Measurements from ENCODE around the gene ABCG1.

Gene ABCG1

DNA sequence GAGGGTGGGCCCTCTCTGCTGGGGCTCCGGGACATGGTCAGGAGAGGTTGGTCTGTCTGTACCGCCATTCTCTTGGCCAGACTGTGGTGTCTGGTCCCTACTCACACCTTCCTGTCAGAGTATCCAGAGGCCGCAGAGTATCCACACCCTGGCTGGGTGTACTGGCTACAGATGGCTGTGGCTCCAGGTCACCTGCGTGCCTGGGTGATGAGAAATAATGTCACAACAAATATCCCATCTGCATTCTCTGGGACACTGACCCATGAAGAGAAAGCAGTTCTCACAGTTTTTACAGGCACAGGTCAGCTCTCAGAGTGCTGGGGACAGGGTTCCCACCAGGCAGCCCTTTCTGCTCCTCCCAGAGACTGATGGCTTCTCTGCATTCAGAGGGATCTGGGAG lies 37.4 kb downstream of the ABCG1 start:
- DNase-seq = no peak
- intact Hi-C loops (cut with DNase I) = no loop called here

DNA sequence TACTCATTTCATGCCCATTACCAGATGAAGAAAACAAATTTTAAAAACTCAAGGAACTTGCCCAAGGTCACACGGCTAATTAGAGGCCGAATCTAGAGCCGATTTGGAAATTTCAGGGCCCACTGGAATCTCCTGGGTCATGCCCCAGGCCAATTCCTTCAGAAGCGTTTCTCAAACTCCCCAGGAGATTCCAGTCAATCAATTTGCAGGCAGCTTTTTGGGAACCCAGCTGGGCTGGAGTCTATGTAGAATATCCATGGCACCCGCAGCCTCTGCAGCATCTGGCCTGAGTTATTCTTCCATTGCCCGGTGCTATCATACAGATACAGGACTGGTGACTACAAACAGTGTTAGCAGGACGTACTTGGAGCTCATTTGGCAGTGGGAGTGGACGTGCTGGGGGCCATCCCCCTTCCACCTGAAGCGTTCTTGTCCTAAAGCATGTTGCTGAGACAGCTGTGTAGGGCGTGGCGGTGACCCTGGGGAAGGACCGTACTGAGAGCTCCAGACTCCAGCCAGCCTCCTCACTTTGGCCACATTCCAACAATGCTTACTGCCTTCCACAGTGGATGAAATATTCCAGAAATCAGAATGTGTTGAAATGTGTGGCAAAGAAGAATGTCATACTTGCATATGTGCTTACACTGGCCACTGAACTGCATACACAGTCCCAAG lies 38.3 kb downstream of the ABCG1 start:
- intact Hi-C loops (cut with DNase I) = no loop called here
- DNase-seq = no peak

DNA sequence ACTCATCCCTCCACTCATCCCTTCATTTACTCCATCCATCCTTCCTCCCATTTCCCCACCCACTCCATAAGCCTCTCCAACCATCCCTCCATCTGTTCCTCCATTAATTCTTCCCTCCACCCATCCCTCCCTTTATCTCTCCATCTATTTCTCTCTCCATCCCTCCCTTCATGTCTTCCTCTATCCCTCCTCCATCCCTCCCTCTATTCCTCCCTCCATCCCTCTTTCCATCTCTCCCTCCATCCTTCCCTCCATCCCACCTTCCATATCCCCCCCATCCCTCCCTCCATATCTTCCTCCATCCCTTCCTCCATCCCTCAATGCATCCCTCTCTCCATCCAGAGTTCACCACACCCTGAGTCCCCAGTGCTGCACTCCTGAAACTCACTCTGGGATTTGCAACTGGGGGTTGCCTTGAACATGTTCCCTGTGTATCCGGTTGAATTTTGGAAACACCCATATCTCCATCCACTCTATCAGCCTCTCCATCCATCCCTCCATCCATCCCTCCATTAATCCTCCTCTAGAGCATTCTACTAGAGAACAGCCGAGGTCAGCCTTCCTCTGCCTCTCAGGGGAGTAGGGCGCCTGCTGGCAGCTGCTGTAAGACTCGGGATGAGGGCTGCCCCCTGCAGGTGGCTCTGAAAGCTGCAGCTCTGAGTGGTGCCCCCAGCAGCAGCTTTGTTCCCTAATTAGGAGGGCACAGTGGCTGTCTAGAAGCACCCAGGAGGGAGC lies 39.4 kb downstream of the ABCG1 start:
- DNase-seq = peak; percentile 77 to 95 (median 88)
- intact Hi-C loops (cut with DNase I) = no loop called here

DNA sequence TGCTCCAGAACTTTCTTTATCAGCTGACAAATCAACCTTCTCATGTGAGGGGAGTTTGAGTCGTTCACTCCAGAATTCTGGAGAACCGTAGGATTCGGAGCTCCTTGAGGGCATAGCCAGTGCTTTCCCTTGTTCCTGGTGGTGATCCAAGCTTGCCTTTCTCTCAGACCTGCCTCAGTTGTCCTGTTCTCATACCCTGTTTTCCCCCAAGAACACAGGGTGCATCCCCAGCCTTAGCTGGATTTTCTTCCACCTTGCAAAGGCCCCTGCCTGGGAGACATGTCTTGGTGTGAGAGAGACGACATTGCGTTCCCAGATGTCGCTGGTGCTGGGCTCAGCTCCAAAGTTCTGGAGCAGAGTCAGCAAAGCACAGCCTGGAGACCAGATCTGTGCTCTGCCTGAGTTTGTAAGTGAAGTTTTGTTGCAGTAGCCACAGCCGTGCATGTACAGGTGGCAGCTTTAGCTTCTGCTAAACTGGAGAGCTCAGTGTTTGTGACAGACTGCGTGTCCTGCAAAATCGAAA lies 40.0 kb downstream of the ABCG1 start:
- intact Hi-C loops (cut with DNase I) = no loop called here
- peak in 40 of 42 donors; percentile 45 to 85 (median 70) for DNase-seq

DNA sequence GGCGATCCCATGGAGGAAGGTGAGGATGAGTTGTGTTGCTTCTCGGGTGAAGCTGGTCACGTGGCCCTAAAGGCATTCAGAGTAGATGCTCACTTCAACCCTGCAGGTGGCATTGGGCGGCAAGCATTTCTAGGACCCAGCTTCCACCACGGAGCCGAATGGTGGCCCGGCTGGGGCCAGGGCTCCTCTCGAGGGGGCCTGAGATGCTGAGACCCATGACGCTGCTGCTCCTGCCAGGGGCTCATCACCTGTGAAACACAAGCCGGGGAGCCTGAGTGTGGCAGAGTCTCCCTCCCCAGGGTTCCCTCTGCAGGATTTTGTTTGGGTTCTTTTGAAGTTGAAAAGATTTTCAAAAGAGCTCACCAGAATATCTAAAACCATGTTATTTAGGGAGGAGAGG lies 41.2 kb downstream of the ABCG1 start:
- DNase-seq = no peak
- intact Hi-C loops (cut with DNase I) = no loop called here

DNA sequence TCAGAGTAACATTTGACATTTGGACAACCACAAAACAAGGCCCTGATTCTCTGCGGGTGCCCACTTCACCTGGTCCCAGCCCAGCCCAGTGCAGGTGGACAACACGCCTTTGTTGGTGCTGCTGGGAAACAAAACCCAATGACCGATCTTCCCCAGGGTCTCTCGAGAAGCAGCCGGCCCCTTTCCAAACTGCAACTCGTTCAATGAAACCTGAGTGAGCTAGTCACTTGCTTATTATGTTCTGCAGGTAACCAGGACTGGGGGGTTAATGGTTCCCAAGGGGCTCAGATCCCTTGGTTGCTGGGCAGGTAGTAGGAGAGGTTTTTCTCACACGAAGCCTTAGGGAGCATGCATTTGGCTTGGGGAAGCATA lies 42.9 kb downstream of the ABCG1 start:
- intact Hi-C loops (cut with DNase I) = no loop called here
- no peak for DNase-seq

DNA sequence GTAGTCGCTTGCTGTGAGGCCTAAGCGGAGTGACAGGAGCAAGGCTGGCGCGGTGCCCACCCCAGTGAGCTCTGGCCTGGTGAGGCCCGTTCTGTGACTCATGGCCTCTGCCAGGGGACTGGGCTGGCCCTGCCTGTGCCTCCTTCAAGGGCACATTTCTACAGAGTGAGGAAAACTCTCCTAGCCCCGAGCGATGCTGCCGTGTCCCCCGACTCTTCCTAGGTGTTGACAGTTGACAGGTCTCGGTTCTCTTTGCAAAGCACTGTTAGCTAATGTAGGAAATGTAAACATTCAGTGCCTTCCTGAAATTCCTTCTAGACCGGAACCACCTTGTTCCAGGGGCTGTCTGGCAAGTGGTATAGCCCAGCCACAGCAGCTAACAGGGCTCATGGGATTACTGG lies 43.9 kb downstream of the ABCG1 start:
- intact Hi-C loops (cut with DNase I) = no loop called here
- peak; percentile 53 to 94 (median 76) for DNase-seq

DNA sequence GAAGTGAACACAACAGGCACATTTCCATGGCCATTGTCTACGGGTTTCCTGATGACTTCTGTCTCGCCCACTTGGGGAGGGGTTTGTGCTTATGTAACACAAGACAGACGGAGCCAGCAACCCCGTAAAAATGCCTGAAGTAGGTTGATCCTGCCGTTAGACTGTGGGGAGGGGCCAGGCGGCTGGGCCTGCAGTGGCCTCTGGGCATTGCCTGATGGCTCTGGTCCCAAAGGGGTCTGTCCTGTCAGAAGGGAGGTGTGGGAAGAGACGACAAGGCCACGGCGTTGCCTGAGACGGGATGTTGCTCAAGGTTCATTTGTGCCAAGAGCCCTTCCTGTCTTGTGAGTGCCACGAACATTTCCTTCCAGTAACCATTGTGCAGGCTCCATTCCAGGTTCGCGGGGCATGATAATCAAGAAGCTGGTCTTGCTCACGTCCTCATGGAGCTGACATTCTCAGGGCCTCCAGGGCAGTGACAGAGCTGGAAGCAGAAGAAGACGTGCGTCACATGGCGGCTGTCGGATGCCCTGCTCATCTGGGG lies 44.7 kb downstream of the ABCG1 start:
- intact Hi-C loops (cut with DNase I) = no loop called here
- DNase-seq = no peak

DNA sequence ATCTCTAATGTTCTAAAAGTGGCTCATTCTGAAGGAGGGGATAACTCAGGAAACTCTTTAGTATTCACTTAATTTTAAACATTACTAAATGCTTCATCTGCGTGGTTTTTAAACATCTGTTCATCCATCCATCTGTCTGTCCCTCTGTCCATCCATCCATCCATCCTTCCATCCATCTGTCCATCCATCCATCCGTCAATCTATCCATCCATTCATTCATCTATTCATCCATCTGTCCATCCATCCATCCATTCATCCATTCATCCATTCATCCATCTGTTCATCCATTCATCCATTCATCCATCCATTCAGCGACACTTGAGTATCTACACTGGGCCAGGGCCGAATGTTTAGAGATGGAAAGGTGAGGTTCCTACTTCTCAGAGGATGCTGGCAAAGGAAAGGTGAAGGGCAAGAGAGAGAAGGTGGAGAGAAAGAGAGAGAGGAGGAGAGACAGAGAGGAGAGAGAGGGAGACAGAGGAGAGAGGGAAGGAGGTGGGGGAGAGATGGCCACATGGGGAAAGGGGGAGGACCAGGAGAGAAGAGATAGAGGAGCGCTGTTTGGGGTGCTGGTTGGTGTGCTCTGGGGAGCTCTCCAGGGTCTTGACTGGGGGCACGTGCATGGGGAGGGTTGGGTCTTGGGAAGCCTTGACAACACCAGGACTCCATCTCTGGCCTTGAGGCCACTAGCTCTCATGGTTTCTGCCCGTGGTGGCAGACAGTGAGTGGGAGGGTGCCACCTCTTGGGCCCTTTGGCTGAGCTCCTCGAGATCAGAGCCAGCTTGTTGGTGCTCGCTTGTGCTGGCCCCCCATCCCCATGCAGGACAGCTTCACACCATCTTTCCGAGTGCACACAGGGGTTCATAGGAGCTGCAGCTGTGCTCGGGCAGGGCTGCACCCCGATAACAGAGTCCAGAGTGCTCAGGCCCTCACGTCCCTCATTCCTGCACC lies 45.6 kb downstream of the ABCG1 start:
- intact Hi-C loops (cut with DNase I) = no loop called here
- DNase-seq = peak in 2 of 42 donors; percentile 58 to 67

DNA sequence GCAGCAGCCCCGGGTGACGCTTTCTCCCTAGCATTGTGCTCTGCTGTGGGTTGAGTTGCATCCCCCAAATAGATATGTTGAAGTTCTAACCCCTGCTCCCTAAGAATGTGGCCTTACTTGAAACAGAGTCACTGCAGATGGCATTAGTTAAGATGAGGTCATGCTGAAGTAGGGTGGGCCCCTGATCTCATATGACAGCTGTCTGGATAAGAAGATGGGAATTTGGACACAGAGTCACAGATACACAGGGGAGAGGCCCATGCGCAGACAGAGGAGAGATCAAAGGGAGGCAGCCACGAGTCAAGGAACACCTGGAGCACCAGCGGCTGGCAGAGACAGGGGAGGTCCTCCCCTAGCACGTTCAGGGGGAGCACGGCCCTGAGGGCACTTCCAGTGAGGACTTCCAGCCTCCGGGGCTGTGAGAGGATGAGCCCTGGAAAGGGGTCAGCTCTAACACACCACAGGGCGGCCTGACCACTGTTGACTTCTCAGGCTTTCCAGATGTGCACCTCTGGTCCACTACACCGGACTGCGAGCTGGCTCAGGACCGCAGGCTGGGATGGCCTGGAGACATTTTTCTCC lies 46.4 kb downstream of the ABCG1 start:
- no peak for DNase-seq
- intact Hi-C loops (cut with DNase I) = no loop called here

DNA sequence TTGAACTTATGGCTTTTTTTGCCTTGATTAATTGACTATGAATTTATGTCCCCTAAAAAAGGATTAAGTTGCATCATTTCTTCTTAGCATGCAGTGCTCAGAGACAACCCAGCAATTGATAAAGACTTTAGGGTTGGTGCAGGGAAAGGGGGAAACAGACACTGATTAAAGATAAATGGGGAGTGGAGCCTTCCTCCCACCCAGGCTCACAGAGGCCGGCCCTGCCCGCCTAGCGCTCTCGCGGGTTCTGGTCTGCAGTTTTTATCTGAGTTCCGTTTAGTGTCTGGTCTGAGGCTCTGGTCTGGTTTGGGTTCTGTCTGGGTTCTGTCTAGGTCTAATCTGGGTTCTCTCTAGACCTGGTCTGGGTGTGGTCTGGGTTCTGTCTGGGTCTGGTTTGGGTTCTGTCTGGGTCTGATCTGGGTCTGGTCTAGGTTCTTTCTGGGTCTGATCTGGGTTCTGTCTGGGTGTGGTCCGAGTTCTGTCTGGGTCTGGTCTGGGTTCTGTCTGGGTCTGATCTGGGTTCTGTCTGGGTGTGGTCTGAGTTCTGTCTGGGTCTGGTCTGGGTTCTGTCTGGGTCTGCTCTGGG lies 48.1 kb downstream of the ABCG1 start:
- no peak for DNase-seq
- intact Hi-C loops (cut with DNase I) = no loop called here

DNA sequence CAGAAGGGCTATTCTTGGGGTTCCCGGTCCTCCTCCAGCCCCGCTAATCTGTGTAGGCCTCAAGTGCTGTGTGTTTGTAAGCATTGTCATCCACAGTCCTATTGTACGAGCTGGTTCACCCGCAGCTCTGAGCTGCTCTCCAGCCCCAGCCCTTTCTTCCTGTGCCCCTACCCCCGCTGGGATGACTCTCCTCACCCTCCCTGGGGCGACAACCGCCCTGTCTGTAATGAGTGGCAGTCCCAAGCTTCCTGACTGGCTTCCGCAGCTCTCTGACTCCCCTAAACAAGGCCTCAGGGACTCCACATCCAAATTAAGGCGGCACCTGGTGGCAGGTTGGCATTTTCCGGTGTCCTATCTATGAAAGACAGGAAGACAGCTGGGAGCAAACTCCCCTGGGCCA lies 50.4 kb downstream of the ABCG1 start:
- intact Hi-C loops (cut with DNase I) = no loop called here
- DNase-seq = no peak

DNA sequence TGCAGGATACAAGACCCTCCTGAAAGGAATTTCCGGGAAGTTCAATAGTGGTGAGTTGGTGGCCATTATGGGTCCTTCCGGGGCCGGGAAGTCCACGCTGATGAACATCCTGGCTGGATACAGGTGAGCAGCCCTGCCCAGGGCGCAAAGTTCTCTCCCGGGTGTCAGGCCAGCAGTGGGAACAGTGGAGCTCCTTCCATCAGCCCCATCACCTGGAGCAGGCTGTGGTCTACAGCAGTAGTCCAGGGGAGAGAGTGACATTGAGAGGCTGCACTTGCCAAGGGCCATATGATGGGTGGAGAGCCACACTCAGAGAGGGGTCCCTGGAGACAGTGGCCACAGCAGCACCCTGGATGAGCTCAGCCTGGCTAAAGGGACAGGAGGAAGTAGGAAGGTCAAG lies 52.1 kb downstream of the ABCG1 start:
- intact Hi-C loops (cut with DNase I) = no loop called here
- DNase-seq = no peak

DNA sequence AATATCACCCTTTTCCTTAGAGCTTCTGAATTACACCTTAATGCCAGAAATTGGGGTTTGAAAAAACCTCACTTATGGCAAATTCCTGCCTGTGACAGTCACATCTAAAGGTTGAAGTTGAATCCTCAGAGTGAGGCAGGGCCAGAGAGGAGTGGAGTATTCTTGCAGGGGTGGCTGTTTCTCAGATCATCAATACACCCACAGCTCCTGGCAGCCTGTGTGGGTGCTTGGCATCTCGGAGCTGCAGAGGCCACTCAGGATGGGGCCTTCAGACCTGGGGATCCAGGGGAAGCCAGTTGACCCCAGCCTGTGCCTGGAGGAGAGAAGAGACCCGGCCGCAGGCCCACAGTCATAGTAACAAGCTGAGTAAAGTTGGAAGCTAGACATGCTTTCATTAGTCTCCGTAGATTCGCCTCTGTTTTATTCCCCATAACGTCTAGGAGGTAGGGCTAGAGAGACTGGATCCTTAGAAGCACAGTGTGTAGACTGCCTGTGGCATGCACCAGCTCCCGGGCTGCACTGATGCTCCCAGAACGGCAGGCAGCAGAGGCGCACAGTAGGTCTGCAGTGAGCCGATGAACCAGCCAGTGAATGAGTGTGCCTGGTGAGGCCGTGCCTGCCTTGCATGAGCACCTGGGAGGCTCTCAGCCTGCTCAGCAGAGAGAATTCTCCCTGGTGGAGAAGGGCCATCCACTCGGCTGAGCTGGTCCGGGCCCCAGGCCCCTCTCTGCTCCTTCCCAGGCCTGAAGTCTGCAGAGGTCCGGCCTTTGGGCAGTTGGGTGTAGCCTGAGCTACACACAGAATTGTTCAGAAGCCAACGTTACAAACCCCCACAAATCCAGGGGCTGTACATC lies 53.4 kb downstream of the ABCG1 start:
- intact Hi-C loops (cut with DNase I) = no loop called here
- DNase-seq = peak in 2 of 42 donors; percentile 63 to 68

DNA sequence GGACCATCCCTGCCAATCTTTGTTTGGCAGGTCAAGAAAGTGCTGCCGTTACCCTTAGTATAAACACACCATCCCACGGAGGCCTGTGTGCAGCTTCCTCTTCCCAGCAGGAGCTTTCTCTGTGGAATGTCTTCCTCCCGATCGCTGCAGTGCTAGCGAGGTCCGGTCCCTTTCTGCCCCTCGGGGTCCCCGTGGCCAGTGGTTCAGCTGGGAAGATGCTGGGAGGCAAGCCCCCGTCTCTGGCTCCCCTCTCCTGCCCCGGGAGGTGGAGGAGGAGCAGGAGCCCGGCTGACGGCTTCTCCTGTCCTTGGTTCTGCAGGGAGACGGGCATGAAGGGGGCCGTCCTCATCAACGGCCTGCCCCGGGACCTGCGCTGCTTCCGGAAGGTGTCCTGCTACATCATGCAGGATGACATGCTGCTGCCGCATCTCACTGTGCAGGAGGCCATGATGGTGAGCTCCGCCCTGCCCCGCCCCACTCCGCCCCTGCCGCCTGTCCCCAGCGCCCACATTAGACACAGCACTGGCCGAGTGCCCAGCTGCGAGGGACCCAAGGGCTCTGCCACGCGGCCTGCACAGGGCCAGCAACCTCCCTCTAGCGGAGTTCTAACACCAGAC lies 54.2 kb downstream of the ABCG1 start:
- DNase-seq = no peak
- intact Hi-C loops (cut with DNase I) = no loop called here

DNA sequence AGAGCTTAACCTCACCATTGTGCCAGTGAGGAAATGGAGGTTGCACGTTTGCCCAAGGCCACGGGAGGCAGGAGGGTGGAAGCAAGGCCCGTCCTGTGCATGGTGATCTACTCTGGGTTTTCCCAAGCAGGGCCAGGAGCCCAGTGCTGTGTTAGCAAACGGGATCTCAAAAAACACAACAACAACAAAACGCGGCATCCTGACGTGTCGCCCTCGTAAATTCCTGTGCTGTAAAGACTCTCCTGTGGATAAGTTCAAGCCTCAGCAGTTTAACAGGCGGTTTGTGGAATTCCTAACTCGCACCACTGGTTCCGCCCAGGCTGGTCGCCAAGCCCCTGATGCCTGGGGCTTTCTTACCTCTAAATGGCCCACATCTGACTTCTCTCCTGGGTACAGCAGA lies 57.1 kb downstream of the ABCG1 start:
- intact Hi-C loops (cut with DNase I) = no loop called here

DNA sequence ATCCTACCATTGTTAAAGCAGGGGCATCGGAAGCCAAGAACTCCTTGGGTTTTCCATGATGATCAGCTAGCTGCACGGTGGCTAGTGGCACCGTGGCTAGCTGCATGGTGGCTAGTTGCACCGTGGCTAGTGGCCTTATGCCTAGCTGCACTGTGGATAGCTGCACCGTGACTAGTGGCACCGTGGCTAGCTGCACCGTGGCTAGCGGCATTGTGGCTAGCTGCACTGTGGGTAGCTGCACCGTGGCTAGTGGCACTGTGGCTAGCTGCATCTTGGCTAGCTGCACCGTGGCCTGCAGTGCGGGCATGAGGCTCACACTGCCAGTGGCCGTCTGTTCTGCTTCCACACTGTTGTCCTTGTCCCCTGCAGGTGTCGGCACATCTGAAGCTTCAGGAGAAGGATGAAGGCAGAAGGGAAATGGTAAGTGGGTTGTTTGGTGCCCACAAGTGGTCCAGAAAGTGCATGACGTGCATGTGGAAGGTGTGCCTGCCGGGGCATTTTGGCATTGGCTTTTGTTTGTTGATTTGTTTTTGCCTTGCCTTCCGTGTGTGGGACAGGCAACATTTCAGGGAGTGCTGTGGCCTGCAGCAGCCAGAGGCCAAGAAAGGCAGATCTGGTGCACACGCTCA lies 57.7 kb downstream of the ABCG1 start:
- intact Hi-C loops (cut with DNase I) = no loop called here
- DNase-seq = no peak

More for the DNA sequence above, 57.1 kb downstream of the ABCG1 start:
- no peak for DNase-seq
